Uterus (tissue), 4 donors: Measurements from ENCODE around the gene EEF1E1. TPM values are rescaled to one million over a fixed set of nuclear protein-coding genes. Genes with fewer than 3 reads are reported as not detected.

Source experiments
- DNase-seq, 2 donors: peaks; one replicate each; pipeline ENCODE4 v3.0.0-alpha.2; 2019 to 2020
- H3K27ac ChIP-seq, 2 donors: fragments of 200-600 bp; sonication (generic); 1 replicate in 1 of 2; 2 replicates in 1 of 2; pipeline ENCODE4 v1.5.1; 2016 to 2018
- H3K27me3 ChIP-seq, 2 donors: fragments of 200-600 bp; sonication (generic); one replicate each; pipeline ENCODE4 v1.5.1; 2018 to 2019; ENCODE audit warnings: control low read depth in 1 of 2
- H3K36me3 ChIP-seq, 2 donors: fragments of 200-600 bp; sonication (generic); one replicate each; pipeline ENCODE4 v1.5.1; 2019; ENCODE audit warnings: control low read depth in 1 of 2
- H3K4me1 ChIP-seq, 2 donors: fragments of 200-600 bp; sonication (generic); one replicate each; pipeline ENCODE4 v1.5.1; 2018 to 2019; ENCODE audit warnings: control low read depth in 1 of 2
- H3K4me3 ChIP-seq, 2 donors: fragments of 200-600 bp; sonication (generic); 1 replicate in 1 of 2; 2 replicates in 1 of 2; pipeline ENCODE4 v1.5.1; 2018 to 2019; ENCODE audit warnings: mild to moderate bottlenecking in 1 of 2
- H3K9me3 ChIP-seq, 2 donors: fragments of 200-600 bp; sonication (generic); one replicate each; pipeline ENCODE4 v1.5.1; 2019; ENCODE audit warnings: control low read depth in 1 of 2
- CTCF ChIP-seq, 4 experiments: fragments of 200-600 bp in 2 of 4; fragments of 450-650 bp in 2 of 4; sonication (generic) in 2 of 4; IDR thresholded peaks; one replicate each; pipeline ENCODE4 v1.5.1; 2016 to 2019; ENCODE audit warnings: antibody characterized with exemption in 4 of 4, mild to moderate bottlenecking in 2 of 4, moderate library complexity in 1 of 4
- POLR2A ChIP-seq, 2 donors: fragments of 450-650 bp; IDR thresholded peaks; one replicate each; pipeline ENCODE4 v1.6.1; 2016; ENCODE audit warnings: antibody characterized with exemption in 2 of 2, mild to moderate bottlenecking in 1 of 2, moderate library complexity in 1 of 2
- intact Hi-C: fragments of 100-400 bp; cut with DNase I; formaldehyde crosslinking; loops from one replicate; pipeline ENCODE4 v1.15.1; 2023; ENCODE audit warnings: low total_unique reads
- total RNA-seq, 4 donors: library from RNA; depleted of rRNA in 3 of 4; stranded (reverse); fragments of >200 nt in 3 of 4; gene quantifications; one replicate each; pipeline versions ENCODE4 v1.1.0 to v1.2.4, GENCODE V29; 2014 to 2023
- donor health status: DM: yes; HTN: yes; CAD: no.

Gene EEF1E1
- total RNA-seq, 4 donors from 2014 or later = 12.6 to 33.2 (median 26.9) TPM

- Histone ChIP-seq H3K4me3 (no peak overlapping the region), H3K27ac (no peak overlapping the region), H3K27me3 (no peaks in the 10 kb centered on the region), H3K36me3 (no peaks in the 10 kb centered on the region), H3K4me1 (no peaks in the 10 kb centered on the region), H3K9me3 (no peaks in the 10 kb centered on the region)
- TF ChIP-seq CTCF (IDR thresholded peaks at IDR 0.05) (no peak), POLR2A (IDR thresholded peaks at IDR 0.05) (no peak)
- no peak for DNase-seq
- intact Hi-C loops = no loop called here
These were observed 26.6 kb downstream of the EEF1E1 start for GRCh38 chr6:8075704-8076103.

DNA sequence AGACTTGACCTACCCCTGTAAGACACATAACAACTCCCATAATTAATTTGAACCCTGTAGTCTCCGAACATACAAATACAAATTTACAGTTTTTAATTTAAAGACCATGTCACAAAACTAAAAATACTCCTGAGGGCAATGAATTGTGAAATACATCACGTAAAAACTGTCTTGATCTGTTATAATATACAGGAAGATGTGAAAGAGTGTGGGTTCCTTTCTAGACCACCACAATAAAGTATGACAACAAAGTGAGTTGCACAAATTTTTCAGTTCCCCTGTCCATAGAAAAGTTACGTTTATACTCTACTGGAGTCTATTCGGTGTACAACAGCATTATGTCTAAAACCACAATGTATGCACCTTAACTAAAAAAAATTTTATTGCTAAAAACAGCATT lies 27.2 kb downstream of the EEF1E1 start:
- no peak for DNase-seq
- Histone ChIP-seq H3K4me3 (no peak overlapping the region), H3K27ac (no peak overlapping the region), H3K4me1 (no peaks in the 10 kb centered on the region), H3K36me3 (no peaks in the 10 kb centered on the region), H3K27me3 (no peaks in the 10 kb centered on the region), H3K9me3 (no peaks in the 10 kb centered on the region)
- TF ChIP-seq CTCF (IDR thresholded peaks at IDR 0.05) (no peak), POLR2A (IDR thresholded peaks at IDR 0.05) (no peak)
- intact Hi-C loops = no loop called here

DNA sequence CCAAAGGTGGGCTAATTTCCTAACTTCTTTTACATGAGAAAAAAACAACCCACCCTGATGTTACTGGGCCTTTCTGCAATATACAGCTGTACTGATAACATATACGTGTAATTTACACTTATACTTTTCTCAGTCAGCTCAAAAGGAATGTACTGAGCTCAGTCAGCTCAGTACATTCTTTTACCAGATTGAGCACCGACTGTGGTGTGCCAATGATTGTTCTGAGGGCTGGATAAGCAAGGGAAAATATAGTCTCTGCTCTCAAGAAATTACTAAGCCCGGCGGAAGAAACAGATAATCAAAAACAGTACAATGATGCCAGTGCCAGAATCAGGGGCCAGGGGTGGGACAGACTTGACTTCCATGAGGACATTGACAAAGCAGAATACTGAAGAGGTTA lies 28.1 kb downstream of the EEF1E1 start:
- H3K4me1 ChIP-seq = no peaks in the 10 kb centered on the region
- H3K4me3 ChIP-seq = no peak overlapping the region
- no peak for TF ChIP-seq CTCF (IDR thresholded peaks at IDR 0.05)
- TF ChIP-seq POLR2A (IDR thresholded peaks at IDR 0.05) = no peak
- no peaks in the 10 kb centered on the region for H3K36me3 ChIP-seq
- no peaks in the 10 kb centered on the region for H3K9me3 ChIP-seq
- no peak for DNase-seq
- no peaks in the 10 kb centered on the region for H3K27me3 ChIP-seq
- intact Hi-C loops = no loop called here
- H3K27ac ChIP-seq = no peak overlapping the region

- Histone ChIP-seq H3K27ac (no peak overlapping the region), H3K27me3 (no peaks in the 10 kb centered on the region), H3K4me3 (no peak overlapping the region), H3K36me3 (no peaks in the 10 kb centered on the region), H3K9me3 (no peaks in the 10 kb centered on the region), H3K4me1 (no peaks in the 10 kb centered on the region)
- no peak for DNase-seq
- intact Hi-C loops = no loop called here
- TF ChIP-seq CTCF (IDR thresholded peaks at IDR 0.05) (no peak), POLR2A (IDR thresholded peaks at IDR 0.05) (no peak)
These were observed 28.6 kb downstream of the EEF1E1 start for GRCh38 chr6:8073758-8074157.

DNA sequence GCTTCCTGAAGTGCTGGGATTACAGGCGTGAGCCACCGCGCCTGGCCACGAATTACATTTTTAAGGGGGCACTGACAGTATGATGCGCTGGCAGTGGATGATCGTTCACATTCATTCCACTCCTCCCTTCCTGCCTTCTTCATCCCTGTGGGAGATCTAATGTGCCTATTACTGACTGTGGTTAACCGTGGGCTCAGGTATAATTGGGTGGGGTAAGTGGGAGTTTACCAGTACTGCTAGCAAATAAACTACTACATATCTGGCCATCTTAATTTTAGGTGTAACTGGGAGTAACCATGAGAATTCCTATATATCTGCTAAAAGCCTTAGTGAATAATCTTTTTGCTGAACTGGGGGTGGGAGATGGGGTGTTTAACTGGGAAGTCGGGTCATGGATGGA lies 31.6 kb downstream of the EEF1E1 start:
- H3K4me1 ChIP-seq = no peaks in the 10 kb centered on the region
- no peaks in the 10 kb centered on the region for H3K27me3 ChIP-seq
- H3K36me3 ChIP-seq = no peaks in the 10 kb centered on the region
- intact Hi-C loops = no loop called here
- TF ChIP-seq CTCF (IDR thresholded peaks at IDR 0.05) = no peak
- no peak for TF ChIP-seq POLR2A (IDR thresholded peaks at IDR 0.05)
- no peaks in the 10 kb centered on the region for H3K9me3 ChIP-seq
- no peak for DNase-seq
- H3K4me3 ChIP-seq = no peak overlapping the region
- H3K27ac ChIP-seq = no peak overlapping the region
